ENCODE results near the gene ENDOV.

GRCh38 chr17:80376531-80376930, 38.4 kb upstream of the ENDOV start:
- TF ChIP-seq CTCF (IDR thresholded peaks at IDR 0.05; ENCODE audit: low read depth, low read length, missing input control): no peak
- TF ChIP-seq HNF4G (IDR thresholded peaks at IDR 0.05): no peak
- TF ChIP-seq RAD21 (IDR thresholded peaks at IDR 0.05): no peak
- TF ChIP-seq JUND (IDR thresholded peaks at IDR 0.05): no peak
- TF ChIP-seq REST (IDR thresholded peaks at IDR 0.05): no peak
- TF ChIP-seq ZBTB33 (IDR thresholded peaks at IDR 0.05): no peak
- TF ChIP-seq GABPA (IDR thresholded peaks at IDR 0.05 in 1 of 2, conservative IDR thresholded peaks at IDR 0.05 in 1 of 2): no peak

All from liver (tissue), 3 donors.